Fibroblast of skin of left quadriceps (primary cell): ENCODE data around the gene FCN1.
"Not testable (repeated sequence)": the region's sequence is repeated elsewhere in the genome, so short reads cannot be mapped to it uniquely, and the experiment has no call there.

ENCODE experiments used
- DNase-seq, 2 experiments: peaks; one replicate each; pipeline ENCODE4 v3.0.0-alpha.2; 2013; ENCODE audit warnings: low read depth in 2 of 2

Gene FCN1

DNA sequence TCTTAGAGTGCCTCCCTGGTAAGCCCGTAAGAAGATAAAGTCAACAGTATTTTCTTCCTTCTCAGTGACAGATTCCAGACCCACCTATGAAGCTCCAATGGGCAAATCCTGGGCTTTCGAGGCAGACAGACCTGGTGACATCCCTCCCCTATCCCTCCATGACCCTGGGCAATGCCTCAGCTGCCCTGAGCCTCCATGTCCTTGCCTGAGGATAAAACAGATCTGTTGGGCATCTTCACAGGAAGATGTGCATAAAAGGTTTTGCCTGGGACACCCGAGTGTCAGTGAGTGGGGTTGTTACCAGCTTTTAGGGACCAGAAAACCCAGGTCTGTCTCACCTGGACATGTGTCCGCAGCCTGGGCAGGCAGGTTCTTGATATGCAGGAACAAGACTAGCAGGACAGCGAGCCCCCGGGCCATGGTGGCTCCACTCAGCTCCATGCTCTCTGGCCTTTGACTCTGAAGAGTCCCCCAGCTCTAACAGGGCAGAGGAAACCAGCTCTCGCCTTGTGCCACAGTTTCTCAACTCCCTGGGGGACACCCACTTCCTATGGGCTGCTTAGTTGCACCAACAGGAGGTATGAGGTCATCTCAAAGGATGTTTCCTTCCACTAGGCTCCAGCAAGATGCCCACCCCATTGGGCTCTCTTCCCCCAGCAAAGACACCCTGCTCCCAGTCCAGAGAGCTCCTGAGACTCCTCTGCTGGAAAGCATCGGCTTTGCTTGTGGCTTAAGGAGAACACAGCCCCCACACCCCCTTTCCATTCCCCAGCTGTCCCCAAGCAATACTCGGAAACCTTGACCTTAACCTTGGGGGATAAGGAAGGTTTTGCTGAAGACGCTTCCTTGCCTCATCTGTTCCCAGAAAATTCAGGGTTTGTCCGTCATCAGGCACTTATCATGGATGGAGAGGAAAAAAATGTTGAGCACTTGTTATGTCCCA lies at the start of gene FCN1:
TSS of gene FCN1 (minus strand) at position 482 of the 943 bp plus-strand sequence. CDS start at position 441, 41 bp downstream.
- no peak for DNase-seq

DNA sequence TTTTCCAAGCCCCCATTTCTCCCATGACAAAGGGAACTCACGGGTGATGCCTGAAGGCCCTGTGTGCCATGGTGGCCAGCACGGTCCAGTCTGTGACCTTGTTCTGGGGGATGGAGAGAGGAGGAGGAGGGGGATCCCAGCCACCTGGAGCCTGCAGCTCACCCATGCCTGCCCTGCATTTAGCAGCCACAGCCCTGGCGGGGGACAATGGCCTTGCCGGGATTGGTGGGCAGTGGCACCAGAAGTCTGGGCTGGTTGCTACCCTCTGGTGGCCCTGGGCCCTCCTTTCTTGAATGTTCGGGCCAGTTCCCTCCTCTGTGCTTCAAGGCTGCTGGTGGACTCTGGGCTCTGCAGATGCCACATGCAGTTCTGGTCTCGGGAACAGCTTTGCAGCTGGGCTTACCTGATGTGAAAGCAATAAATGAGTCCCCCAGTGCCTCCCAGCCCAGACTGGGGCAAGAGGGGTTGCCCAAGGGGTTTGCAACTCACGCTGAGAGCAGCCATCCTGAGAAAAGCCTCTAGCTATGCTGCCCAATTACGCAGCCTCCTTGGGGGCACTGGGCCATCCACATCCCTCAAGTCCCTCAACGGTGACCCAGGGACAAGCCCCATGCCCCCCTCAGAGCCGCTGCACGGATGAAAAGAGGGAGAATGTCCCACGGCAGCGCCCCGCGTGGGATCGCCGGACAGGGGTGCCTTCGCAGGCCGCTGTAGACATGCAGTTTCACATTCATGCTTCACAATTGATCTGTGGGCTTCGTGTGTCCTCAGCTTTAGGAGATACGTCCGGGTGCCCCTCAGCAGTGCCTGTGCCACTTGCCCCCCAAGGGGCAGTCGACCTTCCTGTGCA lies 49.2 kb upstream of the FCN1 start:
- DNase-seq, result no peak

DNA sequence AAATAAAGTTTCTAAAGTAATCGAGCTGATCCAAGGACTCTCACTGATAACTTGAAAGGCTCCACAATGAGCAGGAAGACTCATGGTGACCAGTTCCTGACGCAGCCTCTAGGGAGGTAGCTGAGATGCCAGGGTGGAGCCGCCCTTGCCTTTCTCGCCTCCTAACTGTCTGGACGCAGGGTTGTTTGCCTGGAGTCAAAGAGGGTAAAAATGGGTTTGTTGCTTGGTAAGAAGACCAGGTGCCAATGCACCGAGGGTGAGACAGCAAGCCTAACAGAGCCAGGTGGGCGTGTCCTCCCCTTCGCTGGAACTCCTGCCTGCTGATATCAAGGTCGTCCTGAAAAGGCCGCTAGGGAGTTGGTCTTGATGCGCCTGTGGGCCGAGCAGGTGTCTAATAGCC lies 48.6 kb upstream of the FCN1 start:
- DNase-seq, result no peak

DNA sequence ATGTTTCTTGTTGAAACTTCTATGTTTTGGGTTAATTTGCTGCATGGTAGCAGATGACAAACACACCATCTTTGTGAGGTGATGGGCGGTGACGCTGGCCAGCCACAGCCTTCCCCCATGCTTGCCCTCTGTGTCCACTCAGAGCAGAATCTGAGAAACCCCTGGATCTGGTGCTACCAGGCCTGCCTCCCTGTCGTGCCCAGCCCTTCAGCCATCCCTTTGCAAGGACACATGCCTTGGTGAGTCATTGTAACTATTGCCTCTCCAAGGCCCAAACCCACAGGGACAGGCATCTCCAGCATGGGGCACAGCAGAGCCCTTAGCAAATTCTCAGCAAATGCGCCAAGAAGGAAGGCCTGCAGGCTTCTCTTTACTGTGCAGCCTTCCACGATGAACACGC lies 48.1 kb upstream of the FCN1 start:
- no peak for DNase-seq

DNA sequence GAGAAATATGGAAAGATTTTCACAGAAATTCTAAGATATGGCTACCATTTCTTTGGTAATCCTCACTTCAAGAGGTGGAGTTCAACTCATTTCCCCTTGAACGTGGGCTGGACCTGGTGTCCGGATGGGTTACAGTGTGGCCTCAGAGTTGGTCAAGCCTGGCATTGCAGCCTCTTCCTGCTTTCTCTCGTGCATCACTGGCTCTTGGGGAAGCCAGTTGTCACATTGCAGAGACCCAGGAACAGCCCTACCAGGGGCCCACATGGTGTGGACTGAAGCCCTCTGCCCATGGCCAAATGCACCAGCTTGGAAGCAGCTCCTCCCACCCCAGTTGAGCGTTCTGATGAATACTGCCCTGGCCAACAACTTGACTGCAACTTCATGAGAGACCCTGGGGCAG lies 47.7 kb upstream of the FCN1 start:
- no peak for DNase-seq

DNA sequence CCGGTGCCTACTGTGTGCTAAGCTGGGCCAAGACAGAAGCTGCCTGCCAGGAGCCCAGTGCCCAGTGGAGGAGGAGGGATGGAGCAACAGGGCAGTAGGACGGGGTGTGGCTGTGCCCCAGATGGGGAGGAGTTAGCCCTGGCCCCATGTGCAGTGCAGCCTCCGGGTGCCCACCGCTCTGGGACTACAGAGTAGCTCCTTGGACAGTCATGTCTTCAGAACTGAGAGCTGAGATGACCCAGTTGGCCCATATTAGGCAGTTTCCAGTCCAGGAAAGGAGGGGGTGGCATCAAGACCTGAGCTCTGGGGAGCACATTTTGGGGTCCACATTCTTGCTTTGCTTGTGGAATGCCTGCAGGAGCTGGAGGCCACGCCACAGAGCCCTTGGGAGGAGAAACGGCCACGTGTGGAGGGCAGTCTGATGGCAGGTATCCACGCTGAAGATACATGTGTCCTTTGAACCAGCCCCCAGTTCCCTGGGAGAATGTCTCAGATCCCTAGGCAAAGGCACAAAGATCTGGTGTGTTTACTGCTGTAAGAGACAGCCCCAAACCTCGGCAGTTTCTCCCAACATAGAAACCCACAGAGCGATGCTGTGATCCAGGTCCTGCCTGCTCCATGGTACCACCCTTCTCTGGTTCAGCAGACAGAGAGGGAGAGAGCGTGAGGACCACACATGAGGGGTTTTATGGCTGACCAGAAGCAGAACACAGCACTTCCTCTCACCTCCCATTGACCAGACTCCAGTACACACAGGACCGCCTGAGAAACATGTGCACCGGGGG lies 46.8 kb upstream of the FCN1 start:
- DNase-seq, result no peak

DNA sequence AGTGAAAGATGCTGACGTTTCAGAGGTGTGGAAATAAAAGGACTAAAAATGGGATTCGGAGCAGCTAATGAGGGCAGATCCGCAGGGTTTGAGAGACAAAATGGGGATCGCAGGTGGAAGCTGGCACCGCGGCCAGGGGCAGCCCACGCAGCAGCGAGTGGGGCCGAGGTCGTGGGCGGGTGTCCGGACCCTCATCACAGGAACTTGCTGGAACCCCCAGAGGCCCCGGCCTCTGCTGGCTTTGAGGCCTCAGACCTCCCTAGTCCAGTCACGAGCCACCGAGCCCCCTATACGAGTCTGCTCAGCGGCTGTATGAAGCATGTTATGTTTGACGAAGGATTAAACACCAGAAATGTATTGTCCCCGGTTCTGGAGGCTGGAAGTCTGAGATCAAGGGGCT lies 45.8 kb upstream of the FCN1 start:
- no peak for DNase-seq

DNA sequence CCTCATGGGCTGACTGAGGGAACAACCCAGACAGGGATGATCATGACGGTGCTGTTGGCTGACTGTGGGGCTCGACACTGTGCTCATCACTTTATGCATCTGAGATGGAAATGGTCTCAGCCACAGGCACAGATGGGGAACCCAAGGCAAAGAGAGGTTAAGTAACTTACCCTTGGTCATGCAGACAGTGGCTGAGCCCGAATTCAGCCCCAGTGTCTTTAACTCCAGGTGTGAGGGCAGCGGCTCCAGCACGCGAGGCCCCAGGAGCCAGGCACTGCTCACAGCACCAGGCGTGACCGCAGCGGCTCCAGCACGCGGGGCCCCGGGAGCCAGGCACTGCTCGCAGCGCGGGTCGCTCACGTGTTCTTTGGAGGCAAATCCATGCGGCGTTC lies 45.3 kb upstream of the FCN1 start:
- no peak for DNase-seq

DNA sequence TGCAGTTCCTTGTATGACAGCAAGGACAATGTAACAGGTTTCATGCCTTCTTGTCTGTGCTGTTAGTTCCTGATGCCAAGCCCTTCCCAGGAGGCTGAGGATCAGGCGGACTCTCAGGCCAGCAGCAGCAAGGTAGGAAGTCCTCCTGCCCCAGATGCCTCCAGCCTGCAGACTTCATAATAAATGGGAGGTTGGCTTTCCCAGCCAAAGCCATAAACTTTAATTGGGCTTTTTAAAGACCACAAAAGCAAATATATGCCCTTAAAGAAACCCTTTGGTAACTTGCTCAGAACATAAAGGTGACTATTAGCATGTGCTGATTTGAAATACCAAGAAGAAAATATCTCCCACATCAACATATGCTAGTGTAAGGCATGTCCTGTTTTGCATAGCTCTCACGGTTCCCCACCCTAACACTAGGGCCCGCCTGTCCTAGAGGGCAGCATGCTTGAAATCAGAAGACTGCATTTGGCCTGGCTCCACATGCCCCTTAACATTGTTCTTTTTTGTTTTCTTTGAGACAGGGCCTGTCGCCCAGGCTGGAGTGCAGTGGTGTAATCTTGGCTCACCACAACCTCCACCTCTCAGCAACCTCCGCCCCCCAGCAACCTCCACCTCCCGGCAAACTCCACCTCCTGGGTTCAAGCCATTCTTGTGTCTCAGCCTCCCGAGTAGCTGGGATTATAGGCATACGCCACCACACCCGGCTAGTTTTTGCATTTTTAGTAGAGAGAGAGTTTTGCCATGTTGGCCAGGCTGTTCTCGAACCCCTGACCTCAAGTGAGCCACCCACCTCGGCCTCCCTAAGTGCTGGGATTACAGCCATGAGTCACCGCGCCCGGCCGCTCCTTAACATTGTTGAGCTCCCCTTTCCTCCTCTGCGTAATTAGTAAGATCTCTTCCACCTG lies 44.6 kb upstream of the FCN1 start:
- DNase-seq, result no peak

DNA sequence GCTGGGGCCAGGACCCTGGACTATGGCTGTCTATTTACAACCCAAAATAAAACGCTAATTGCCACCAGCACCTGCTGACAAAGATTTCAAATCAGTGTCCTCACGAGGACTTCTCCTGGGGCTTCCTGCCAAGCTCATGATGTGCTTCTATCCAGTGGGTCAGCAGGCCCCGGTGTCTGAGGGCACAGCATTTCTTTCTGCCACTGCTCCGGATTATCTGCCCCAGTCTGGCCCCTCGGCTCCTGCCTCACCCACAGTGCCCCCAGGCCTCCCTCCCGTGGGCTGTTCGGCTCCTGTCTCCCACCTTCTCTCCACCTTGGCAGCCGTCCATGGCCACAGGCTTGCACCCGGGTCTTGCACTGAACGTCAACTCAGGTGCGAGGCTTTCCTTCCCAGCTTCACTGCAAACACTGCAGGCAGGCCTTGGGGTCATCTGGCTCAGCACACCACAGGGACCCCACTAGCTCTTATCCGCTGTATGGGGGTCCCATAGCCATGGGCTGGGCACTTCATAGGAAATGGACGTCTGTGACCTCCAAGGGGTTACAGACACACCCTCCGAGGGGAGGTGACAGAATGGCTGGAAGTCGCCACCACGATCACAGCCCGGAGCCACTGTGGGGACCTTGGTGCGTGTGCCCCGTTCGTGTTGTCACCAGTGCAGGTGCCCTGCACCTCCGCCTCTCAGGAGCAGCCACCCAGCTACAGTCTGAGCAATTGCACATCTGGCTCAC lies 43.8 kb upstream of the FCN1 start:
- DNase-seq, result no peak

DNA sequence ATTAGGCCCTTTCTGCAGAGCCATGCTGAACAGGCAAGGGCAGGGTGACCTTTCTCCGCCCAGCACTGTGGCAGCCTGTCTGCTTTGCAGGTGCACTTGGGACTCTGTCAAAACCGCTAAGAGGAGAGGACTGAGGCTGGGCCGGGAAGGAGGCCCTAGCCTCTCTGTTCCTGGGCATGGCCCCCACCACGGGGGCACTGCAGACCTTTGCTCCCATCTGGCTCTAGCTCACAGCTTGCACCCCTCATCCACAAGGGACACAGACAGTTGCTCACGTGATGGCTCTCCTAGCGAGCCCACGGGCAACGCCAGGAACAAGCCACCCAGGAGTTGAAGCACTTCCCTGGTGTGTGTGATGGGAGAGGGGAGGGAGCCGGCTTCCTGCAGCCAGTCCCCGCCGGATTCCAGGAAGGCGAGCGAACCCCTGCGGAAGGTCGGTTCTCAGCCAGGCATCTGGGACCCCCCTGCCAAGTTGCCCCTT lies 43.0 kb upstream of the FCN1 start:
- DNase-seq, result no peak

DNA sequence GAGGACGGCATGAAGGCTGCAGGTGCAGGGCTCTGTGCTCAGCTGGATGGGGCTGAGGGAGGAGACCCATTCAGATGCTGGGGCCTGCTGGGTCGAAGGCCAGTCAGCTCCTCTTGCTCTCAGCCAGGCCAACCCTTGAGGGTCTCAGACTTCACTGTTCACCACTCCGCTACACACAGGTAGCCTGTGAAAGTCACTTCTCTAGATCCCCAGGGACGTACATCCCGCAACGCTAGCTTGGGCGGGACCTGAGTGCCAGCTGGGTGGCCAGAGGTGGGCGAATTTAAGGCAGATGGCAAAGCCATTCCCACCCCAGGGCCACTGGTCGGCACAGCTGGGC lies 42.2 kb upstream of the FCN1 start:
- DNase-seq, result no peak

DNA sequence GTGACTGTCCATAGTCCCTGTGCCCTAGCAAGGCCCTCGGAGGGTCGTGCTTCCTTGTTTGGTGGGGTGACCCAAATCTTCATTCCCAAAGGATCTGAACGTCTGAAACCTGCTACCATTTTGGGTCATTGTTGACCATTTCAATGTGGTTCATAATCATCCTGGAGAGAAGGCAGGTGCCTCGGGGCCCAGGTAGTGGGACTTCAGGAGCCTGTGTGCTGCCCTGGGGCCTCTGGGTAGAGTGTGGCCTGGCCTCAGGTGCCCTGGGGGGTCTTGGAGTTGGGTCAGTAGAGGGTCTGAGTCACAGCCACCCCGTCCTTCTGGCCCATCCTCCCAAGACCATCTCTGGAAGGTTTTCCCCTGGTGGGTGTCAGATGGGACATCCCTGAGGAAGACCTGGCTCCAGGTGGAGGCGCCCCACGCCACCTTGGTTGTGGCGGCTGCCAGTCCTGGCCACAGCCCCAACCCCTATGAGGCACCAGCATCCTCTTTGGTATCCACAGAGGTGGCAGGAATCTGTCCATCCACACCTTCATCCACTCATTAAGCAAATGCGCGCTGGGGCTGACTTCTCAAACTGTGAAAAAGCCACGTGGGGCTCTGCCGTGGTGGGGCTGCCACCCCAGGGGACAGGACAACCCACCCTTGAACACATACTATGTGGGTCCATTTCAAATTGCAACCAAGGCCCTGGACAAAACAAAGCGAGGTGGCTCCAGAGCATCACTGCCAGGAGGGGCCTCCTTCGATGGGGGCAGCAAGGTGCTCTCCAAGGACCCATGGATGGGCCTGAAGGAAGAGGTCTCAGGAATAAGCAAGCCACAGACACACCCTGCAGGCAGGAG lies 41.6 kb upstream of the FCN1 start:
- DNase-seq, result no peak

DNA sequence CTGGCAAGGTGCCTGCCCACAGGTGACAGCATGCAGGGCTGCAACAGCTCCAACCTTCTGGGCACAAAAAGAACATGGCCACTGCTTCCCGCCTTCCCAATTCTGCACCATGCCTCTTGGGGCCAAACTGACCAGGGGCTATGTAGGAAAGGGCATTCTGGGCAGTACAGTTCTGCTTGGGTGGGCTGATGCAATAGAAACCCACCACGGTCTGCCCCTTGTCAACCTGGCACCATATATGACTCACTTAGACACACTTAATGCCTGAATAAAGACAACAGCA lies 40.2 kb upstream of the FCN1 start:
- no peak for DNase-seq

DNA sequence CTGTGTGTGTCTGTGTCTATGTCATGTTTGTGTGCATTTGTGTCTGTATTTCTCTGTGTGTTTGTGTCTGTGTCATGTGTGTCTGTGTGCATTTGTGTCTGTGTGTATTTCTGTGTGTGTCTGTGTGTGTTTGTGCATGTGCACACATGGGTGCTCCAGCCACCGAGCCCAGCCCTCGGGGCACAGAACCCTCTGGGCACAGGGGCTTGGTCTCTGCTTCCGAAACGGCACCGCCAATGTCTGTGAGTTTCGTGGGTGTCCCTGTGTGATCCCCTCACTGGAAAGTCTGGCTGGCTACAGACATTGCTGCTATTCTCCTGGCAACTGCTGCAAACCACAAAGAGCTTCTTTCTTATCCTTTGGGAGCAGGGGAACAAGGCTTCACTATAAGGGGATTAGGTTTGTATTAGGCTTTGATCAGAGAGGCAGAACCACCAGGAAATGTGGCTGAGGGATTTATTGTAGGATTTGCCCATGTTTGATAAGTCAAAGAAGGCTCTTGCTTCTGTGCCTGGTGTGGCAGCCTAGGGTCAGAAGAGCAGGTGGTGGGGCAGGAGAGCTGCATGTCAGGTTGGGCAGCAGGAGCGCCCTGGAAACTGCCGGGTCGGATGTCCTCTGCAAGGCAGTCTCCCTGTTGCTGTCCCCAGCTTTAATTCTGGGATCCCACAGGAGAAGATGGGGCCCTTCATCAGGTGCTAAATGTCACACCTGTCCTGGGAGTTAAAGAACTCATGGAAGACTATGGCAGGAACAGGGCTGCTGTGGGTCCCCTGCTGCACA lies 39.6 kb upstream of the FCN1 start:
- DNase-seq, result no peak

DNA sequence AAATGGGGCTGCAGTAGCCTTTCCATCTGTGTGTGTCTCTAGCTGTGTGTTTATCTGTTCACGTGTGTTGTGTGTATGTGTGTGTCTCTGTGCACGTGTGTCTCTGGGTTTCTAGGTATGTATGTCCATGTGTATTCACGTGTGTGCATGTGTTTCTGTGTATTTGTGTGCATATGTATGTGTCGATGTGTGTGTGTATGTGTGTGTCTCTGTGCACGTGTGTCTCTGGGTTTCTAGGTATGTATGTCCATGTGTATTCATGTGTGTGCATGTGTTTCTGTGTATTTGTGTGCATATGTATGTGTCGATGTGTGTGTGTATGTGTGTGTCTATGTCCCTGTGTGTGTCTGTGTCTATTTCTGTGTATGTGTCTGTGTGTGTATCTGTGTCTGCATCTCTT lies 38.7 kb upstream of the FCN1 start:
- not testable (repeated sequence) for DNase-seq

DNA sequence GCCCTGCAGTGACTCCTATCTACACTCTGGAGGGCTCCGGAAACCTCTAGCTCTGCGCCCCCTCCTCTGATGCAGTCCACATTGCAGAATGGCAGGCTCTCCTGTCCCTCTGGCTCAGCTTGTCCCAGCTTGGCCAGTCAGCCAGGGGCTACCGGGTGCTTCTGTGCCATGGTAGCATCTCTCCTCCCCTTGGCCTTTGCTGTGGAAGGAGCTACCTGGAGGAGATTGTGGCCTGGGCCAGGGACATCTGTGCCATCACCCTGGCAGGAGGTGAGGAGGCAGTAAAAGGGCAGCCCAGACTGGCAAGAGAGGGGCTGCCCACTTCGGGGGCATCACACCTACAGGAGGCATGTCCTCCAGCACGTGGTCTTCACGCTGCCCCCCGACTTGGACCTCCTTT lies 38.1 kb upstream of the FCN1 start:
- DNase-seq, result no peak

DNA sequence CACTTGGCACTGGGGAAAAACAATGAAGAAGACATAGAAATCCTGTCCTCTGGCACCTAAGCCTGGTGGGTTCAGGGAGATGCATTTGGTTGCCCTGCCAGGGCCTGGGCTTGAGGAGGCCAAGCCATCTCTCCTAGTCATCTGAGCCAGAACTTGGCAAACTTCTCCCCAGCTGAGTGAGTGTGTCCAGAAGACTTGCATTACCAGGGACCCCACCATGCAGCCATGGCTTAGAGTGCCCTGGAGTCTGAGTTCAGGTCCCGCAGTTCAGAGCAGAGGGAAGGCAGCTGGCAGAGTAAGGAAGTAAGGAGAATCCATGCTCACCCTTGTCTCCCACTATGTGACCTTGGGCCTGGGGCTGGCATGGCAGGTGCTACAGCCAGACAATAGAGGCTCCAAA lies 37.4 kb upstream of the FCN1 start:
- DNase-seq, result no peak

DNA sequence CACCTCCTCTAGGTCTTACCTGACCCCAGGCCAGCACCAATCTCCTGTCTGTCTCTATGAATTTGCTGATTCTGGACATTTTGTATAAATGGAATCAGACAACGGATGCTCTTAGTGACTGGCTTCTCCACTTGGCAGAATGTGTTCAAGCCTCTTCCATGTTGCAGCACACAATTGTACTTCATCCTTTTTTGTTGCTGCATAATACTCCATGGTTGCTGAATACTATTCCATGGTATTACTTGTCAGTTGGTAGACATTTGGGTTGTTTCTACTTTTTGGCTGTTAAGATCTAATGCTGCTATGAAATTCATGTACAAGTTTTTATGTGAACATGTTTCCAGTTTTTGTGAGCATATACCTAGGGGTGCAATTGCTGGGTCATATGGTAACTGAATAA lies 34.3 kb upstream of the FCN1 start:
- no peak for DNase-seq
